HCT116 (cell line): ENCODE measurements around the gene NTSR1. TPM values are rescaled to one million over a fixed set of nuclear protein-coding genes. Genes with fewer than 3 reads are reported as not detected.

Source experiments
- ATAC-seq: fragments of 200-7000 bp; cut with Tn5 transposase; 2 replicates; pipeline ENCODE4 v1.9.1; 2020; ENCODE audit warnings: mild to moderate bottlenecking, moderate library complexity
- BruUV-seq: library from RNA; stranded (reverse); fragments of 400-500 nt; replicated peaks from 2 replicates; lab custom pipeline; 2021; lab: Mats Ljungman, UMichigan
- CTCF ChIA-PET: fragments of 300-600 bp; sonication (Branson Sonifier 250); formaldehyde crosslinking; loops from one replicate; lab custom pipeline; 2021; ENCODE audit warnings: antibody characterized with exemption; lab: Charles Lee
- POLR2A ChIA-PET: fragments of 300-600, 350-600 bp; sonication (Branson Sonifier 250); formaldehyde crosslinking; loops from one replicate; lab custom pipeline; 2021; ENCODE audit warnings: antibody characterized with exemption; lab: Charles Lee
- RAD21 ChIA-PET, 2 experiments: fragments of 300-600 bp; sonication (Branson Sonifier 250); formaldehyde crosslinking; loops; one replicate each; lab custom pipeline; 2023; ENCODE audit warnings: low total read pairs in 2 of 2; ENCODE audit not compliant: uncharacterized antibody in 2 of 2, unreplicated experiment in 2 of 2, low non-redundant PET in 1 of 2; lab: Charles Lee
- DNase-seq: peaks from one replicate; pipeline ENCODE4 v3.0.0-alpha.2; 2010; ENCODE audit warnings: low read depth, low spot score
- H2AFZ ChIP-seq: fragments of 200-600 bp; shearing (Covaris generic), sonication (generic); 2 replicates; pipeline ENCODE4 v1.6.1; 2017; ENCODE audit warnings: low read depth, mixed run types, mixed read lengths, antibody characterized with exemption, low read length; ENCODE audit not compliant: poor library complexity, severe bottlenecking
- H3K27ac ChIP-seq: 2 replicates; pipeline ENCODE4 v1.5.1; 2012; ENCODE audit warnings: low read depth, low read length
- H3K27me3 ChIP-seq: fragments of 200-600 bp; sonication (generic); 2 replicates; pipeline ENCODE4 v1.6.1; 2016; ENCODE audit warnings: mixed run types, low read length, mixed read lengths; ENCODE audit not compliant: insufficient read depth
- H3K36me3 ChIP-seq, 2 experiments: fragments of 200-500 bp in 1 of 2; fragments of 200-600 bp in 1 of 2; sonication (Bioruptor generic) in 1 of 2; sonication (generic) in 1 of 2; 2 replicates each; pipeline versions ENCODE4 v1.5.1 to v1.6.1; 2014 to 2016; ENCODE audit warnings: low read length in 2 of 2, inconsistent platforms in 1 of 2, mixed read lengths in 1 of 2, mixed run types in 1 of 2; ENCODE audit not compliant: insufficient read depth in 2 of 2, control insufficient read depth in 1 of 2
- H3K4me1 ChIP-seq, 2 experiments: fragments of 200-600 bp in 1 of 2; sonication (generic) in 1 of 2; 2 replicates each; pipeline versions ENCODE4 v1.5.1 to v1.6.1; 2012 to 2017; ENCODE audit warnings: low read length in 2 of 2, inconsistent platforms in 1 of 2, mild to moderate bottlenecking in 1 of 2, mixed read lengths in 1 of 2, mixed run types in 1 of 2, moderate library complexity in 1 of 2; ENCODE audit not compliant: insufficient read depth in 2 of 2, control insufficient read depth in 1 of 2
- H3K4me2 ChIP-seq: fragments of 200-600 bp; sonication (generic); 2 replicates; pipeline ENCODE4 v1.6.1; 2017; ENCODE audit warnings: mixed run types, low read length, mixed read lengths
- H3K4me3 ChIP-seq, 2 experiments: fragments of 200-600 bp in 1 of 2; sonication (generic) in 1 of 2; replicated peaks in 1 of 2; 2 replicates each; pipeline ENCODE4 v1.5.1; 2011 to 2016; ENCODE audit warnings: low read length in 2 of 2, control low read depth in 1 of 2, low read depth in 1 of 2, mild to moderate bottlenecking in 1 of 2, mixed read lengths in 1 of 2, mixed run types in 1 of 2
- H3K79me2 ChIP-seq: fragments of 200-600 bp; sonication (generic); 2 replicates; pipeline ENCODE4 v1.6.1; 2017; ENCODE audit warnings: mild to moderate bottlenecking, mixed run types, low read length, moderate library complexity, mixed read lengths; ENCODE audit not compliant: insufficient read depth
- H3K9ac ChIP-seq: fragments of 200-600 bp; sonication (generic); 2 replicates; pipeline ENCODE4 v1.6.1; 2016; ENCODE audit warnings: low read length, mixed read lengths
- H3K9me2 ChIP-seq: fragments of 200-600 bp; sonication (generic), shearing (Covaris generic); 2 replicates; pipeline ENCODE4 v1.6.1; 2017; ENCODE audit warnings: mixed run types, mild to moderate bottlenecking, moderate library complexity; ENCODE audit not compliant: insufficient read depth
- H3K9me3 ChIP-seq, 2 experiments: fragments of 200-500 bp in 1 of 2; fragments of 200-600 bp in 1 of 2; sonication (Bioruptor generic) in 1 of 2; sonication (generic) in 1 of 2; 2 replicates each; pipeline ENCODE4 v1.6.1; 2014 to 2017; ENCODE audit warnings: low read length in 2 of 2, mixed read lengths in 2 of 2, inconsistent platforms in 1 of 2, low read depth in 1 of 2, mild to moderate bottlenecking in 1 of 2, mixed run types in 1 of 2, moderate library complexity in 1 of 2; ENCODE audit not compliant: control insufficient read depth in 1 of 2, insufficient read depth in 1 of 2
- H4K20me1 ChIP-seq: fragments of 200-600 bp; sonication (generic), shearing (Covaris generic); 2 replicates; pipeline ENCODE4 v1.6.1; 2017; ENCODE audit warnings: mixed run types, mild to moderate bottlenecking, moderate library complexity; ENCODE audit not compliant: insufficient read depth
- CEBPB ChIP-seq: IDR thresholded peaks from 2 replicates; pipeline ENCODE4 v1.6.1; 2012; ENCODE audit warnings: low read depth
- ELF1 ChIP-seq: IDR thresholded peaks from 2 replicates; pipeline ENCODE4 v1.6.1; 2012; ENCODE audit warnings: low read depth, borderline replicate concordance
- EZH2 ChIP-seq: fragments of 200-600 bp; sonication (generic); IDR thresholded peaks from 2 replicates; pipeline ENCODE4 v1.6.1; 2017; ENCODE audit warnings: antibody characterized with exemption, mixed run types
- MAX ChIP-seq: IDR thresholded peaks from 2 replicates; pipeline ENCODE4 v1.6.1; 2012
- RAD21 ChIP-seq: IDR thresholded peaks from 2 replicates; pipeline ENCODE4 v1.6.1; 2012; ENCODE audit warnings: low read depth, mild to moderate bottlenecking
- SIN3A ChIP-seq: IDR thresholded peaks from 2 replicates; pipeline ENCODE4 v1.6.1; 2012; ENCODE audit warnings: low read depth
- SP1 ChIP-seq: IDR thresholded peaks from 2 replicates; pipeline ENCODE4 v1.6.1; 2012; ENCODE audit warnings: low read depth
- ZFX ChIP-seq: fragments of 450-650 bp; IDR thresholded peaks from 2 replicates; pipeline ENCODE4 v1.6.1; 2017
- intact Hi-C: fragments of 100-400 bp; cut with micrococcal nuclease; formaldehyde crosslinking; loops from 2 replicates; pipeline ENCODE4 v1.10.0; 2022
- total RNA-seq: library from RNA; stranded (reverse); gene quantifications from one replicate; pipeline ENCODE4 v1.2.1, GENCODE V29; 2021; ENCODE audit not compliant: unreplicated experiment
- TF ChIP-seq, protein P1 (sequence below): IDR thresholded peaks from 2 replicates; pipeline ENCODE4 v1.6.1; 2012; ENCODE audit warnings: low read depth
- TF ChIP-seq, protein P2 (sequence below): IDR thresholded peaks from 2 replicates; pipeline ENCODE4 v1.6.1; 2011; ENCODE audit warnings: mild to moderate bottlenecking, low read length, moderate library complexity; ENCODE audit not compliant: insufficient replicate concordance; ENCODE audit errors: extremely low read depth

Gene NTSR1
- total RNA-seq, 1 experiment from 2014 or later = 187 TPM

DNA sequence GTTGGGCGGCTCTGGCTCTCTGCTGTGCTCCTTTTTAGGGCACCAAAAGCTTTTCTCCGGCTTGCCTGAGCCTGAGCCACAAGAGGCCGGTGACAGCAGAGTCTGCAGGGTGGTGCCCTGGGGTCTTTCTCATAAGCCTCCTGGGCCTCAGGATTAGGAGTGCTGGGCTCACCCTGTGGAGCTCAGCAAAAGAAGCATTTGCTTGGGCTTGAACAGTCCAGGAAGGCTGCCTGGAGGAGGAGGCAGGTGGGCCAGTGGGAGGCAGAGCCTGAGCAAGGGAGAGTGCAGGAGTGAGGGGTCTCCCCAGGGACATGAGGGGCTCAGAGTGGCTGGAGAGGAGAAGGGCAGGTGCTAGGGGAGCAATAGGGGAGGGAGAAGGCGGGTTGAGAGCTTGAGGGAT lies 54.8 kb downstream of the NTSR1 start:
- peak; percentile 15 for ATAC-seq
- BruUV-seq = no TSS peak
- intact Hi-C loops = no loop called here
- no peak for DNase-seq
- H2AFZ ChIP-seq = no peak overlapping the region
- peaks cover 4 to 20% of the 10 kb centered on the region in 2 experiments; a peak in 3 of 4 replicates for H3K36me3 ChIP-seq
- no peaks in the 10 kb centered on the region for H3K9me3 ChIP-seq
- H4K20me1 ChIP-seq = no peaks in the 10 kb centered on the region
- H3K4me2 ChIP-seq = no peak overlapping the region
- H3K4me1 ChIP-seq = peaks cover 10 to 45% of the 10 kb centered on the region in 2 experiments; a peak in 3 of 4 replicates
- no peaks in the 10 kb centered on the region; the same call in 1 of the 2 replicates for H3K79me2 ChIP-seq
- ChIA-PET RAD21 (interaction anchor here in 1 of 2 experiments (0.6 kb wide), 1 partner anchor 33 kb away, joined by 3 read pairs; no protein-coding TSS in a partner anchor), CTCF (interaction anchor here (1.4 to 2.6 kb wide), 2 partner anchors 28 to 33 kb away, joined by 4 to 13 read pairs; partner anchors contain the start of gene MRGBP), POLR2A (interaction anchor here (0.5 to 1.3 kb wide), 2 partner anchors 19 to 24 kb away, joined by 3 read pairs; no protein-coding TSS in a partner anchor)
- H3K9ac ChIP-seq = no peak overlapping the region
- no peak overlapping the region for H3K4me3 ChIP-seq
- no peaks in the 10 kb centered on the region for H3K27me3 ChIP-seq
- TF ChIP-seq SIN3A = peak; percentile 67
- no peak for TF ChIP-seq ELF1
- no peak overlapping the region; the same call in 1 of the 2 replicates for H3K27ac ChIP-seq
- no peaks in the 10 kb centered on the region for H3K9me2 ChIP-seq

DNA sequence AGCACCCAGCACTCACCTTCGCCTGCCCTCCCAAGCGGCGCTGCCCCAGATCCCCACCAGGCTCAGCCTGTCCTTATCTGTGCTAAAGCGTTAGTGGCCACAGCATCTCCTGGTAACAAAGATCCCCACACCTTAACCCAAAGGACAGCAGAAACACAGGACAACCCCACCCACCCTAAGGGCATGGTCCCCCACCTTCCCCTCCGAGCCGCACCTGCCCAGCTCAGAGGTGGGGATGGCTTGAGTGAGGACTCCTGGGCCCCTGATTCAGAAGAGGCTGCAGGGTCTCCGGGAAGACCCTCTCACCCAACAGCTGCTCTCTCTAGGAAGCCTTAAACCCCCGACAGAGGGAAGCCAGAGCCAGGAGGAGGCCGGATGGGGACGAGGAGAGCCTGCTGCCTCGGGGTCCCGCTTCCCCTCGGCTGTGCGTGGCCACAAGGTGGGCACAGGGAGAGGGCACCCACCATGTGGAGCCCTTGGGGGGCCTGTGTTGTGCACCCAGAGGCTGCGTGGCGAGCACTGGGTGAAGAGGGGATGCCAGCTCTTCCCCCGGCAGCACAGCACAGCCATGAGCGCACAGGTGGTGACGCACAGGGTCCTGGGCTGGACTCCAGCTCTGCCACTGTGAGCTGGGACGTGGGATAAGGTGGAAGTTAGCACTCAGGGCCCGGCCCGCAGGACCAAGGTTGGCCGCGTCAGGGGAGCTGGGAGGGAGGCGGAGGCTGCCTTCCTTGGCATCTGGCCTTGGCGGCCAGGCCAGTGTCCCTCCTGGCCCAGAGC lies 55.7 kb downstream of the NTSR1 start:
- H4K20me1 ChIP-seq = no peaks in the 10 kb centered on the region
- no peak overlapping the region; the same call in 1 of the 2 replicates for H3K27ac ChIP-seq
- no peaks in the 10 kb centered on the region for H3K9me3 ChIP-seq
- H3K4me1 ChIP-seq = peaks cover 10 to 45% of the 10 kb centered on the region in 2 experiments; a peak in 3 of 4 replicates
- no TSS peak for BruUV-seq
- no peak overlapping the region for H2AFZ ChIP-seq
- ChIA-PET POLR2A (interaction anchor here (1.3 kb wide), 1 partner anchor 24 kb away, joined by 3 read pairs; no protein-coding TSS in a partner anchor), RAD21 (interaction anchor here in 1 of 2 experiments (0.6 kb wide), 1 partner anchor 34 kb away, joined by 3 read pairs; no protein-coding TSS in a partner anchor), CTCF (interaction anchor here (2.6 kb wide), 1 partner anchor 27 kb away, joined by 13 read pairs; no protein-coding TSS in a partner anchor)
- H3K4me2 ChIP-seq = no peak overlapping the region
- intact Hi-C loops = no loop called here
- no peaks in the 10 kb centered on the region for H3K79me2 ChIP-seq
- H3K9ac ChIP-seq = no peak overlapping the region
- H3K9me2 ChIP-seq = no peaks in the 10 kb centered on the region
- DNase-seq = no peak
- H3K36me3 ChIP-seq = peaks cover 3 to 12% of the 10 kb centered on the region in 2 experiments; a peak in 2 of 4 replicates
- no peak overlapping the region for H3K4me3 ChIP-seq
- H3K27me3 ChIP-seq = no peaks in the 10 kb centered on the region
- peak; percentile 7; the same call in 1 of the 2 replicates for ATAC-seq
- no peak for TF ChIP-seq CEBPB
- TF ChIP-seq EZH2 = no peak
- no peak for TF ChIP-seq MAX
- TF ChIP-seq SP1 = no peak
- no peak for TF ChIP-seq RAD21
- no peak for TF ChIP-seq ELF1
- TF ChIP-seq, protein P1, sequence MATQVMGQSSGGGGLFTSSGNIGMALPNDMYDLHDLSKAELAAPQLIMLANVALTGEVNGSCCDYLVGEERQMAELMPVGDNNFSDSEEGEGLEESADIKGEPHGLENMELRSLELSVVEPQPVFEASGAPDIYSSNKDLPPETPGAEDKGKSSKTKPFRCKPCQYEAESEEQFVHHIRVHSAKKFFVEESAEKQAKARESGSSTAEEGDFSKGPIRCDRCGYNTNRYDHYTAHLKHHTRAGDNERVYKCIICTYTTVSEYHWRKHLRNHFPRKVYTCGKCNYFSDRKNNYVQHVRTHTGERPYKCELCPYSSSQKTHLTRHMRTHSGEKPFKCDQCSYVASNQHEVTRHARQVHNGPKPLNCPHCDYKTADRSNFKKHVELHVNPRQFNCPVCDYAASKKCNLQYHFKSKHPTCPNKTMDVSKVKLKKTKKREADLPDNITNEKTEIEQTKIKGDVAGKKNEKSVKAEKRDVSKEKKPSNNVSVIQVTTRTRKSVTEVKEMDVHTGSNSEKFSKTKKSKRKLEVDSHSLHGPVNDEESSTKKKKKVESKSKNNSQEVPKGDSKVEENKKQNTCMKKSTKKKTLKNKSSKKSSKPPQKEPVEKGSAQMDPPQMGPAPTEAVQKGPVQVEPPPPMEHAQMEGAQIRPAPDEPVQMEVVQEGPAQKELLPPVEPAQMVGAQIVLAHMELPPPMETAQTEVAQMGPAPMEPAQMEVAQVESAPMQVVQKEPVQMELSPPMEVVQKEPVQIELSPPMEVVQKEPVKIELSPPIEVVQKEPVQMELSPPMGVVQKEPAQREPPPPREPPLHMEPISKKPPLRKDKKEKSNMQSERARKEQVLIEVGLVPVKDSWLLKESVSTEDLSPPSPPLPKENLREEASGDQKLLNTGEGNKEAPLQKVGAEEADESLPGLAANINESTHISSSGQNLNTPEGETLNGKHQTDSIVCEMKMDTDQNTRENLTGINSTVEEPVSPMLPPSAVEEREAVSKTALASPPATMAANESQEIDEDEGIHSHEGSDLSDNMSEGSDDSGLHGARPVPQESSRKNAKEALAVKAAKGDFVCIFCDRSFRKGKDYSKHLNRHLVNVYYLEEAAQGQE = no peak
- TF ChIP-seq ZFX = no peak
- TF ChIP-seq, protein P2, sequence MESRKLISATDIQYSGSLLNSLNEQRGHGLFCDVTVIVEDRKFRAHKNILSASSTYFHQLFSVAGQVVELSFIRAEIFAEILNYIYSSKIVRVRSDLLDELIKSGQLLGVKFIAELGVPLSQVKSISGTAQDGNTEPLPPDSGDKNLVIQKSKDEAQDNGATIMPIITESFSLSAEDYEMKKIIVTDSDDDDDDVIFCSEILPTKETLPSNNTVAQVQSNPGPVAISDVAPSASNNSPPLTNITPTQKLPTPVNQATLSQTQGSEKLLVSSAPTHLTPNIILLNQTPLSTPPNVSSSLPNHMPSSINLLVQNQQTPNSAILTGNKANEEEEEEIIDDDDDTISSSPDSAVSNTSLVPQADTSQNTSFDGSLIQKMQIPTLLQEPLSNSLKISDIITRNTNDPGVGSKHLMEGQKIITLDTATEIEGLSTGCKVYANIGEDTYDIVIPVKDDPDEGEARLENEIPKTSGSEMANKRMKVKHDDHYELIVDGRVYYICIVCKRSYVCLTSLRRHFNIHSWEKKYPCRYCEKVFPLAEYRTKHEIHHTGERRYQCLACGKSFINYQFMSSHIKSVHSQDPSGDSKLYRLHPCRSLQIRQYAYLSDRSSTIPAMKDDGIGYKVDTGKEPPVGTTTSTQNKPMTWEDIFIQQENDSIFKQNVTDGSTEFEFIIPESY = no peak
